ACHN (cell line): ENCODE measurements around the gene ST14.
"Not testable (repeated sequence)": the region's sequence is repeated elsewhere in the genome, so short reads cannot be mapped to it uniquely, and the experiment has no call there.

Source experiments
- DNase-seq: peaks from one replicate; pipeline ENCODE4 v3.0.0-alpha.2; 2015
- in situ Hi-C: cut with HindIII; loops from 2 replicates; pipeline ENCODE4 v1.10.0; 2017; ENCODE audit warnings: low sequenced_read_pairs, low pct_ligation_motif_present, low pct_unique_long_range_greater_than_20kb

Gene ST14

GRCh38 chr11:130244848-130245247 is 85.3 kb downstream of the ST14 start:
- no peak for DNase-seq
- in situ Hi-C loops: no loop called here

- DNase-seq, in situ Hi-C loops: not testable (repeated sequence)
Measured at GRCh38 chr11:130245375-130245774, 85.8 kb downstream of the ST14 start.

GRCh38 chr11:130246270-130246669 is 86.7 kb downstream of the ST14 start:
- DNase-seq: no peak
- in situ Hi-C loops: no loop called here

- DNase-seq: no peak
- in situ Hi-C loops: no loop called here
Measured at GRCh38 chr11:130246738-130247137, 87.2 kb downstream of the ST14 start.

- no peak for DNase-seq
- in situ Hi-C loops: no loop called here
Measured at GRCh38 chr11:130247319-130247718, 87.7 kb downstream of the ST14 start.

GRCh38 chr11:130249371-130249770 is 89.8 kb downstream of the ST14 start:
- no peak for DNase-seq
- in situ Hi-C loops: no loop called here

- in situ Hi-C loops, DNase-seq: not testable (repeated sequence)
Measured at GRCh38 chr11:130249929-130250328, 90.3 kb downstream of the ST14 start.

- DNase-seq, in situ Hi-C loops: not testable (repeated sequence)
Measured at GRCh38 chr11:130251763-130252162, 92.2 kb downstream of the ST14 start.
